DMS 273 (cell line): ENCODE results near the gene DUSP16.
"Not testable (repeated sequence)": the region's sequence is repeated elsewhere in the genome, so short reads cannot be mapped to it uniquely, and the experiment has no call there.

ENCODE experiments used
- DNase-seq: peaks from one replicate; lab custom pipeline; 2025; ENCODE audit not compliant: unreplicated experiment; lab: John Stamatoyannopoulos, UW

DUSP16 gene, protein sequence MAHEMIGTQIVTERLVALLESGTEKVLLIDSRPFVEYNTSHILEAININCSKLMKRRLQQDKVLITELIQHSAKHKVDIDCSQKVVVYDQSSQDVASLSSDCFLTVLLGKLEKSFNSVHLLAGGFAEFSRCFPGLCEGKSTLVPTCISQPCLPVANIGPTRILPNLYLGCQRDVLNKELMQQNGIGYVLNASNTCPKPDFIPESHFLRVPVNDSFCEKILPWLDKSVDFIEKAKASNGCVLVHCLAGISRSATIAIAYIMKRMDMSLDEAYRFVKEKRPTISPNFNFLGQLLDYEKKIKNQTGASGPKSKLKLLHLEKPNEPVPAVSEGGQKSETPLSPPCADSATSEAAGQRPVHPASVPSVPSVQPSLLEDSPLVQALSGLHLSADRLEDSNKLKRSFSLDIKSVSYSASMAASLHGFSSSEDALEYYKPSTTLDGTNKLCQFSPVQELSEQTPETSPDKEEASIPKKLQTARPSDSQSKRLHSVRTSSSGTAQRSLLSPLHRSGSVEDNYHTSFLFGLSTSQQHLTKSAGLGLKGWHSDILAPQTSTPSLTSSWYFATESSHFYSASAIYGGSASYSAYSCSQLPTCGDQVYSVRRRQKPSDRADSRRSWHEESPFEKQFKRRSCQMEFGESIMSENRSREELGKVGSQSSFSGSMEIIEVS

DNA sequence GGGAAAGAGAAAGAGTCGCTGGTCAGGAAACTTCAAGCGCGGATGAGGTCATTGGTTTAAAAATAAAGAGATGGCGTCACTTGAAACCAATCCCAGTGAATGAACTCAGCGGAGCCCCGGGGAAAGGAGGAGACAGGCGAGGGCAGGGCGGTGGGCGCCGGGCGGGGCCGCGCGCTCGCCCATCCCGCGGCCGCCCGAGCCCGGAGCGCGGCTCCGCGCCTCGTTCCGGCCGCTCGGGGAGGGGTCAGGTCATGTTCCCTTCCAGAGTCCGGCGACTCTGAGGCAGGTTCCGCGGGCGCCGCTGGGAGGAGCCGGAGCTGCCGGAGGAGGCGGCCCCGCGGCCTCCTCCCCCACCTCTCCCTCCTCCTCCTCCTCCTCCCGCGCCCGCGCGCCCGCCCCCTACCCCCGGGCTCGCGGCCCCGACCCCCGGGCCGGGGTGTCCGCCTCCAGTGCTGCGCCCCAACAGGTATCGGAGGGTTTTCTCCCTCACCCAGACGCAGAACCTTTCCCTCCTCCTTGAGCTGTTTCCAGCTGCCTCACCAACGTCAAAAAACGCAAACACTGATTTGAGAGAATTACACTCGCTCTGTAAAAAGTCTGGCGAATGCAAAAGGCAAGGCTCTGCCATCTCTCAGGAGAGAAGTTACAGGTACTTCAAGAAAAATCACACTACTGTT is at the start of gene DUSP16:
Gene DUSP16 (minus strand): TSS at position 279 of the 677 bp plus-strand sequence. CDS start 41,765 bp downstream, outside the sequence.
- peak; percentile 94 for DNase-seq

DNA sequence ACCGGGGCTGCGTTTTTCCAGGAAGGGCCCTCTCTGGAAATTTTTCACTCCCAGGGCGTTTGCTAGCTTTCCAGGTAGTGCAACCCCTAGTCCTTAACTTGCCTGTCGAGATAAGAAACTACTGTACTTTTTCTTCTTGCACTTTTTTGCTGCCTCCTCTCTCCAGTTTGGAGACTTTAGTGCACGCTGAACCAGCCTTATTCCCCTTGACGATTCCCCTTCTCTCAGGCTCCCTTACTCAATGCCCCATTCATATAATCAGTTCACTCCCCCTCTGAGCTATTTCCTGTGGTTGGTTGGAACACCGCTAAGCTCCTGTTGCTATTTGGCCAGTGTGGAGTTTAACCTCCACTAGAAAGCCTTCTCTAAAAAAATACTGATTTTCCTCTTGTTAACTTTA is 49.7 kb upstream of the DUSP16 start:
- DNase-seq, result peak; percentile 61

GRCh38 chr12:12611512-12612306 is 49.0 kb upstream of the DUSP16 start, which contains the start of gene CREBL2:
TSS of gene CREBL2 (plus strand) at chr12:12611876. CDS start at chr12:12612173, 297 bp downstream.
- DNase-seq, result peak; percentile 97

- no peak for DNase-seq
Observed at GRCh38 chr12:12610711-12611110, 48.0 kb upstream of the DUSP16 start.

GRCh38 chr12:12609692-12610091 is 47.0 kb upstream of the DUSP16 start:
- DNase-seq, result no peak

DNA sequence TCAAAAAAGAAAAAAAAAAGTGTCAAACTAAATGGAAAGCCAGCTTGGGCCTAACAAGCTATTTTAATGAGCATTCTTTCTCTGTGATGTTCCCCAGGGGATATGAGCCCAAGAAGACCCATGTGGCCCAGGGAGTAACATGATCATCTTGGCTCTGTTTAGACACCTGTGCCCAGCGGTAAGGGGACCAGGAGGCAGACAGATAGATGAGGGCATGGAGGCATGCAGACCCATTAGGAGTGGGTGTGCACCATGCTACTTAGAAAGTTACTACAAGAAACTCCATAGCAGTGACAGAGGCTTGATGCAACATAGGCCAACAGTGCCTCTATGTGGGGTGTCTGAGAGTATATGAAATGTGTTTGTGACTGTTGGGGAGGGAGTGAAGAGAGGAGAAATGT is 45.9 kb upstream of the DUSP16 start:
- DNase-seq, result peak; percentile 33

- no peak for DNase-seq
Observed at GRCh38 chr12:12606781-12607589, 44.3 kb upstream of the DUSP16 start.

DNA sequence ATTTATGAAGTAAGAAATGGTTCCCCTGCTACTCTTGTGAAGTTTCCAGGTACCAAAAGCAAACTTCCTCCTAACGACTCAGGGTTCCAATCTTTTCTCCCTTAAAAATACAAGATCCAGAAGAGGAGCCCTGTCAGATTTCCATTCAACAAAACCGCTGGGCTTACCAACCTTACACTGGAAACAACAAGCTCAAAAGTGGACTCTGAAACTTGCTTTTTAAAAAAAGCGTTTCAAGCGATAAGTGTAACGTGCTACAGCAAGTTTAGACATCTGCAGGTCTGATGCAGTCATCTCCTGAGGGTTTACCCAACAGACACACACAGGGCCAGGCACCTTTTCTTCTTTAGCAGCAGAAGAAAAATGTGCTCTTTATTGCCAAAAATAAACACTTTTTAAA is 42.1 kb upstream of the DUSP16 start:
- no peak for DNase-seq

GRCh38 chr12:12600659-12601058 is 38.0 kb upstream of the DUSP16 start:
- DNase-seq, result no peak

- no peak for DNase-seq
Observed at GRCh38 chr12:12599750-12600643, 37.3 kb upstream of the DUSP16 start.

GRCh38 chr12:12598864-12599263 is 36.2 kb upstream of the DUSP16 start:
- DNase-seq, result no peak

DNA sequence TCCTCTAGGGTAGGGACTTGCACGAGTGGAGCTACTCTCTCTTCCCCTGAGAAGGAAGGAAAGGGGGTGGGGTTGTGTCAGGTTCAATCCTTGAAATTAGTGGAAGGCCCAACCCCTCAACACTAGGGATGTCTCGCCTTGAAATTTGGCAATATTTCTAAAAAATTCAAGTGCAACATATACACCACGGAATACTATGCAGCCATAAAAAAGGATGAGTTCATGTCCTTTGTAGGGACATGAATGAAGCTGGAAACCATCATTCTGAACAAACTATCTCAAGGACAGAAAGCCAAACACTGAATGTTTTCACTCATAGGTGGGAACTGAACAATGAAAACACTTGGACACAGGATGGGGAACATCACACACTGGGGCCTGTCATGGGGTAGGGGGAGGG is 33.9 kb upstream of the DUSP16 start:
- not testable (repeated sequence) for DNase-seq

DNA sequence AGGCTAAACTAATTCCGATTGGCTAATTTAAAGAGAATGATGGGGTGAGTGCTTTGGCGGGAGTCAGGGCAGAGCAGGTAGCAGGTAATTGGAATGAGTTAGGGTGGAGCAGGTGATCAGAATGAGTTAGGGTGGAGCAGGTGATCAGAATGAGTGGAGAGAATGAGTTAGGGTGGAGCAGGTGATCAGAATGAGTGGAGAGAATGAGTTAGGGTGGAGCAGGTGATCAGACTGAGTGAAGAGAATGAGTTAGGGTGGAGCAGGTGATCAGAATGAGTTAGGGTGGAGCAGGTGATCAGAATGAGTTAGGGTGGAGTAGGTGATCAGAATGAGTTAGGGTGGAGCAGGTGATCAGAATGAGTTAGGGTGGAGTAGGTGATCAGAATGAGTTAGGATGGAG is 33.3 kb upstream of the DUSP16 start:
- DNase-seq, result not testable (repeated sequence)

DNA sequence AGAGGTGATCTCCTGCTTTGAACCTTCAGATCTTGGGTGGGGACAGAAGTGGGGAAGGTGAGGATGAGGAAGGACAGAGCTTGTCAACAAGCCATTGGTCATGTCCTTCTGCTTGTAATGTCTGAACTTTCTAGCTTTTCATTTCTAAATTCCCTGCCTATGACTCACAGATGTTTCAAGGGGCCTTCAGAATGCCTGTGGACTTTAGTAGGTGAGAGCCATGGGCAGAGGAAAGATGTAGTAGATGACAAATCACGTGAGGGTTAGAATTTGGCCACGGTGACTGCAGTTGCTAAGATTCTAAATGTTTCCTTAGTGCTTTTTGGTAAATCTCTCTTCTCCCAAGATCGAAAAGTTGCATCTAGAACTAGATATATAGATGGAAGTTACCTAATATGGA is 30.3 kb upstream of the DUSP16 start:
- DNase-seq, result no peak

- DNase-seq, result no peak
Observed at GRCh38 chr12:12590961-12591360, 28.3 kb upstream of the DUSP16 start.

- DNase-seq, result not testable (repeated sequence)
Observed at GRCh38 chr12:12588436-12588835, 25.8 kb upstream of the DUSP16 start.

DNA sequence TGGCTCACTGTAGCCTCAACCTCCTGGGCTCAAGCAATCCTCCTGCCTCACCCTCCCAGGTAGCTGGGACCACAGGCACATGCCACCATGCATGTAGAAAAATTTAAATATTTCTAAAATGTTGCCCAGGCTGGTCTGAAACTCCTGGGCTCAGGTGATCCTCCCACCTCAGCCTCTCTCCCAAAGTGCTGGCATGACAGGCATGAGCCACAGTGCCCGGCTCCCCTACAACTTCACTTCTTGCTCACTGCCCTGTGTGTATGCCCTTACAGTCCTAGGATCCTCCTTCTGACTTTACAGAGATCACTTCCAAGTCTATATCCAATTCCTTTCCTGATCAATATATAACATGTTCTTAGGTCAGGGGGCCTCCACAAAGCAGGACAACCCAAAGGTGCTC is 25.2 kb upstream of the DUSP16 start:
- DNase-seq, result no peak

- no peak for DNase-seq
Observed at GRCh38 chr12:12586879-12587675, 24.4 kb upstream of the DUSP16 start.
